ENCODE measurements around the gene SCN8A. TPM values are rescaled to one million over a fixed set of nuclear protein-coding genes. Genes with fewer than 3 reads are reported as not detected.

SCN8A gene
- total RNA-seq, 2 donors from 2014 or later: 7.6 to 10.4 TPM

DNA sequence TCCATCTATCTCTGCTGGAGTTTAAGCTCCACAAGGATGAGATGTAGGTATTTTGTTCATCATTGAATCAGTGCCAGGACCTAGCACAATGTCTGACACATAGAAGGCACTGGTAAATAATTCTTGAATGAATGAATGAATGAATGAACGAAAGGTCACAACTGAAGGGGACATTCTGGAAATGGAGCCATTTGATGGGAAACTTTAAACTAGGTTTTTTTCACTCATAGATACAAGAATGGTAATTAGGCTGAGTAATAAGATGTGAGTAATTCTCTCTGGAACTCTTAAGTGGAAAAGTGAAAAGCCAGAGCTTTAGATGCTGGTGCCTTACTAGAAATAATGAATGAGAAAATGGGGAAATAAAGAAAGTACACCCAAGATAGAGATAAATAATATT is 44.3 kb downstream of the SCN8A start:
- H3K9me3 ChIP-seq: no peaks in the 10 kb centered on the region
- no peak for DNase-seq (ENCODE audit: low spot score)
- no peaks in the 10 kb centered on the region for H3K4me1 ChIP-seq (replicated peaks)
- TF ChIP-seq POLR2A (IDR thresholded peaks at IDR 0.05): no peak
- H3K4me3 ChIP-seq: no peak overlapping the region
- 97% methylated on average over 1 of the region's 1 CpG for WGBS
- no peaks in the 10 kb centered on the region for H3K27me3 ChIP-seq (replicated peaks; ENCODE audit: insufficient read depth)
- intact Hi-C loops (cut with DNase I): no loop called here
- H3K36me3 ChIP-seq: no peaks in the 10 kb centered on the region
- H3K27ac ChIP-seq: no peak overlapping the region

DNA sequence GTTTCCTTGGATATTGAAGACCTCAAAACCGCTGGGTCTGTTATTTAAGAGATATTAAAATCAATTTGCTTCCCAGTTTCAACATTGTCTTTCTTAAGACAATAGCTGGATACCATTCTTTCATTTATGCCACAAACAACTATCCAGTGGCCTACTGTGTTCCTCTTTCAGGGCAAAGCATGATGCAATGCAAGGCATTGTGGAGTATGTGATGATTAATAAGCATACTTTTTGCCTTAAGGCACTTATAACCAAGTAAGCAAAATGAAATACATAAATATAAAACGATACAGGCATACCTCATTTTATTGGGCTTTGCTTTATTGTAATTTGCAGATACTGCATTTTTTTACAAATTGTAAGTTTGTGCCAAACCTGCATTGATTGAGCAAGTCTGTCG is 45.5 kb downstream of the SCN8A start:
- DNase-seq (ENCODE audit: low spot score): no peak
- no peaks in the 10 kb centered on the region for H3K36me3 ChIP-seq
- 84% methylated on average over 3 of the region's 3 CpGs for WGBS
- H3K27me3 ChIP-seq (replicated peaks; ENCODE audit: insufficient read depth): no peaks in the 10 kb centered on the region
- H3K4me1 ChIP-seq (replicated peaks): no peaks in the 10 kb centered on the region
- TF ChIP-seq POLR2AphosphoS5 (IDR thresholded peaks at IDR 0.05): no peak
- TF ChIP-seq, protein P1, sequence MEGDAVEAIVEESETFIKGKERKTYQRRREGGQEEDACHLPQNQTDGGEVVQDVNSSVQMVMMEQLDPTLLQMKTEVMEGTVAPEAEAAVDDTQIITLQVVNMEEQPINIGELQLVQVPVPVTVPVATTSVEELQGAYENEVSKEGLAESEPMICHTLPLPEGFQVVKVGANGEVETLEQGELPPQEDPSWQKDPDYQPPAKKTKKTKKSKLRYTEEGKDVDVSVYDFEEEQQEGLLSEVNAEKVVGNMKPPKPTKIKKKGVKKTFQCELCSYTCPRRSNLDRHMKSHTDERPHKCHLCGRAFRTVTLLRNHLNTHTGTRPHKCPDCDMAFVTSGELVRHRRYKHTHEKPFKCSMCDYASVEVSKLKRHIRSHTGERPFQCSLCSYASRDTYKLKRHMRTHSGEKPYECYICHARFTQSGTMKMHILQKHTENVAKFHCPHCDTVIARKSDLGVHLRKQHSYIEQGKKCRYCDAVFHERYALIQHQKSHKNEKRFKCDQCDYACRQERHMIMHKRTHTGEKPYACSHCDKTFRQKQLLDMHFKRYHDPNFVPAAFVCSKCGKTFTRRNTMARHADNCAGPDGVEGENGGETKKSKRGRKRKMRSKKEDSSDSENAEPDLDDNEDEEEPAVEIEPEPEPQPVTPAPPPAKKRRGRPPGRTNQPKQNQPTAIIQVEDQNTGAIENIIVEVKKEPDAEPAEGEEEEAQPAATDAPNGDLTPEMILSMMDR (IDR thresholded peaks at IDR 0.05): no peak
- no peak for TF ChIP-seq POLR2A (IDR thresholded peaks at IDR 0.05)
- no peaks in the 10 kb centered on the region for H3K9me3 ChIP-seq
- intact Hi-C loops (cut with DNase I): no loop called here
- no peak overlapping the region for H3K4me3 ChIP-seq
- no peak overlapping the region for H3K27ac ChIP-seq

DNA sequence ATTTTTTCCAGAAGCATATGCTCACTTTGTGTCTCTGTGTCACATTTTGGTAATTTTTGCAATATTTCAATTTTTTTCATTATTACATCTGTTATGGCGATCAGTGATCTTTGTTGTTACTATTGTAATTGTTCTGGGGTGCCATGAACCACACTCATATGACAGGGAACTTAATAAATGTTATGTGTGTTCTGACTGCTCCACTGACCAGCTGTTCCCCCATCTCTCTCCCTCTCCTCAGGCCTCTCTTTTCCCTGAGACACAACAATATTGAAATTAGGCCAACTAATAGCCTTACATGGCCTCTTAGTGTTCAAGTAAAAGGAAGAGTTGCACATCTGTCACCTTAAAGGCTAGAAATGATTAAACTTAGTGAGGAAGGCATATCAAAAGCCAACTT is 46.0 kb downstream of the SCN8A start:
- H3K4me1 ChIP-seq (replicated peaks): no peaks in the 10 kb centered on the region
- DNase-seq (ENCODE audit: low spot score): no peak
- TF ChIP-seq, protein P1 (IDR thresholded peaks at IDR 0.05): no peak
- TF ChIP-seq POLR2A (IDR thresholded peaks at IDR 0.05): no peak
- TF ChIP-seq POLR2AphosphoS5 (IDR thresholded peaks at IDR 0.05): no peak
- no peak overlapping the region for H3K4me3 ChIP-seq
- no peaks in the 10 kb centered on the region for H3K36me3 ChIP-seq
- intact Hi-C loops (cut with DNase I): no loop called here
- 94% methylated on average over 1 of the region's 1 CpG for WGBS
- H3K27ac ChIP-seq: no peak overlapping the region
- no peaks in the 10 kb centered on the region for H3K27me3 ChIP-seq (replicated peaks; ENCODE audit: insufficient read depth)
- no peaks in the 10 kb centered on the region for H3K9me3 ChIP-seq

DNA sequence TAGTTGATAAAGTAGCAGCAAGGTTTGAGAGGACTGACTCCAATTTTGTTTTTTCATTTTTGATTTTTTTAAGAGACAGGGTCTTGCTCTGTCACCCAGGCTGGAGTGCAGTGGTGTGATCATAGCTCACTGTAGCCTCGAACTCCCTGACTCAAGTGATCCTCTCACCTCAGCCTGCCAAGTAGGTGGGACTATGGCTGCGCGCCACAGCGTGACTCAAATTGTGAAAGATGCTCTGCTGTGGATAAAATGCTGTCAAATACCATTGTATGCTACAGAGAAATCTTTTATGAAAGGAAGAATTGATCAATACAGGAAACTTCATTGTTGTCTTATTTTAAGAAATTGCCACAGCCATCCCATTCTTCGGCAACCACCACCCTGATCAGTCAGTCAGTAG is 48.3 kb downstream of the SCN8A start:
- Histone ChIP-seq H3K4me3 (no peak overlapping the region), H3K4me1 (replicated peaks) (no peaks in the 10 kb centered on the region), H3K27me3 (replicated peaks; ENCODE audit: insufficient read depth) (no peaks in the 10 kb centered on the region), H3K36me3 (no peaks in the 10 kb centered on the region), H3K9me3 (no peaks in the 10 kb centered on the region), H3K27ac (no peak overlapping the region)
- 91% methylated on average over 5 of the region's 5 CpGs for WGBS
- TF ChIP-seq POLR2A (IDR thresholded peaks at IDR 0.05): no peak
- no peak for TF ChIP-seq POLR2AphosphoS5 (IDR thresholded peaks at IDR 0.05)
- TF ChIP-seq, protein P1 (IDR thresholded peaks at IDR 0.05): no peak
- no peak for DNase-seq (ENCODE audit: low spot score)
- intact Hi-C loops (cut with DNase I): no loop called here

DNA sequence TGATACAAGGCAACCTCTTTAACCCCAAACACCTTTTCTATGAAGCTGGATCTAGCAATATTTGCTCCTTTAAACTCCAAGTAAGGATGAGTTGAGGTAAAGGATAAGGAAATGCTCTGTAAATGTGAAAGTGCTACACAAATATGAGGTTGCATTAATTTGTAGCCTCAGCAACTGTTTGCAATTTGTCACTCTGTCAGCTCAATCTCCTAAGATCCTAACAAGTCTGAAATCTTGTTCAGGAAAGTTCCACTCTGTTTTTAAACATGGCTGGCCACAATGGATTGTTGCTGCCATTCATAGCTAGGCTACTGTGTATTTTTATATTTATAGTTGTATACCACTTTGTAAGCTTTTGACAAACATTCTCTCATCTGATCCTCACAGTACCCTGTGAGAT is 51.3 kb downstream of the SCN8A start:
- intact Hi-C loops (cut with DNase I): no loop called here

More for the DNA sequence above, 51.3 kb downstream of the SCN8A start:
- Histone ChIP-seq H3K4me3 (no peak overlapping the region), H3K27me3 (replicated peaks; ENCODE audit: insufficient read depth) (no peaks in the 10 kb centered on the region), H3K9me3 (no peaks in the 10 kb centered on the region), H3K36me3 (no peaks in the 10 kb centered on the region), H3K4me1 (replicated peaks) (no peaks in the 10 kb centered on the region), H3K27ac (no peak overlapping the region)
- no peak for DNase-seq (ENCODE audit: low spot score)
- TF ChIP-seq, protein P1 (IDR thresholded peaks at IDR 0.05): no peak
- TF ChIP-seq POLR2AphosphoS5 (IDR thresholded peaks at IDR 0.05) (no peak), POLR2A (IDR thresholded peaks at IDR 0.05) (no peak)

All from prostate gland (tissue), 2 donors.